GM10248 (cell line): Measurements from ENCODE around the gene PEX6.

Source experiments
- CTCF ChIA-PET: fragments of 300-600 bp; sonication (Branson Sonifier 250); formaldehyde crosslinking; extraction: SDS; loops from one replicate; lab custom pipeline; 2021; ENCODE audit warnings: antibody characterized with exemption; lab: Yijun Ruan, JAX
- POLR2A ChIA-PET: fragments of 350-650 bp; sonication (Branson Sonifier 250); formaldehyde crosslinking; extraction: SDS; loops from one replicate; lab custom pipeline; 2020; ENCODE audit warnings: antibody characterized with exemption; lab: Yijun Ruan, JAX
- DNase-seq: peaks from one replicate; pipeline ENCODE4 v3.0.0; 2012; ENCODE audit errors: extremely low spot score
- TF ChIP-seq, protein P1 (sequence below): IDR thresholded peaks from 2 replicates; pipeline ENCODE4 v1.5.1; 2012; ENCODE audit warnings: mild to moderate bottlenecking, low read depth; ENCODE audit errors: extremely low read depth, missing control alignments, control extremely low read depth

The PEX6 gene

DNA sequence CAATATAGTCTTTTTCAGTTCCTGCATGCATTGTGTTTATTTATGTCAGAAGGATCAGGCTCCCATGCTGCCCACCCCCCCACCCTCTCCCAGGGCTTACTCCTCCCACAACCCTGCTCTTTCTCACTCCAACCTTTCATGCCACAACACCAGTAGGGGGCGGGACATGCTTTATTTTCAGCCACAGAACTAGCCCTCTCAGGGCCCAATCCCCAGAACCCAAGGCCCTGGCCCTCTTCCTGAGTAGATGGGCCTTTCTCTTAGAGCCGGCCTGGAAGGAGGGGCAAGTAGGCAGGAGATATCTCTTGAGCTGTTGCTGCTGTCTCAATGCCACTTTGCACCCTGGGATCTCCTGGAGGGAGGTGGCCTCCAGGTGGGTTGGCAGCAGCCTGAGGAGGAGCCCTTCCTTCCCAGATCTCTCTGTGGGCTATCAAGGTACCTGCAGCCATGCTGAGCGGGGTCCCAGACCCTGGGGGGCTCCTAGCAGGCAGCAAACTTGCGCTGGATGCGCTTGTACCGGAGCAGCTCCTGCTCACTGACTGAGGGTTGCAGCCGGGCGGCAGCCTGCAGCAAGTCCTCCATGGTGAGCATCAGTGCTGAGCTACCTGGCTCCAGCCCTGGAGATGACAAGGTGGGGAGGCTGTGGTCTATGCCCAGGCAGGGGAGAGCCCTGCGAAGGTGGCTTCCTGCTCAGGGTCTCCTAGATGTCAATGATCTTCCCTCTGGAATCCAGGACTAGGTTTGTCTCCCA is 15.0 kb downstream of the PEX6 start:
- ChIA-PET CTCF (interaction anchor here (1.1 to 3.6 kb wide), 4 partner anchors 9 to 211 kb away, joined by 3 to 14 read pairs (median 4); no protein-coding TSS in a partner anchor), POLR2A (interaction anchor here (0.5 kb wide), 1 partner anchor 17 kb away, joined by 3 read pairs; no protein-coding TSS in a partner anchor)
- TF ChIP-seq, protein P1, sequence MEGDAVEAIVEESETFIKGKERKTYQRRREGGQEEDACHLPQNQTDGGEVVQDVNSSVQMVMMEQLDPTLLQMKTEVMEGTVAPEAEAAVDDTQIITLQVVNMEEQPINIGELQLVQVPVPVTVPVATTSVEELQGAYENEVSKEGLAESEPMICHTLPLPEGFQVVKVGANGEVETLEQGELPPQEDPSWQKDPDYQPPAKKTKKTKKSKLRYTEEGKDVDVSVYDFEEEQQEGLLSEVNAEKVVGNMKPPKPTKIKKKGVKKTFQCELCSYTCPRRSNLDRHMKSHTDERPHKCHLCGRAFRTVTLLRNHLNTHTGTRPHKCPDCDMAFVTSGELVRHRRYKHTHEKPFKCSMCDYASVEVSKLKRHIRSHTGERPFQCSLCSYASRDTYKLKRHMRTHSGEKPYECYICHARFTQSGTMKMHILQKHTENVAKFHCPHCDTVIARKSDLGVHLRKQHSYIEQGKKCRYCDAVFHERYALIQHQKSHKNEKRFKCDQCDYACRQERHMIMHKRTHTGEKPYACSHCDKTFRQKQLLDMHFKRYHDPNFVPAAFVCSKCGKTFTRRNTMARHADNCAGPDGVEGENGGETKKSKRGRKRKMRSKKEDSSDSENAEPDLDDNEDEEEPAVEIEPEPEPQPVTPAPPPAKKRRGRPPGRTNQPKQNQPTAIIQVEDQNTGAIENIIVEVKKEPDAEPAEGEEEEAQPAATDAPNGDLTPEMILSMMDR, result peak; percentile 47
- no peak for DNase-seq

DNA sequence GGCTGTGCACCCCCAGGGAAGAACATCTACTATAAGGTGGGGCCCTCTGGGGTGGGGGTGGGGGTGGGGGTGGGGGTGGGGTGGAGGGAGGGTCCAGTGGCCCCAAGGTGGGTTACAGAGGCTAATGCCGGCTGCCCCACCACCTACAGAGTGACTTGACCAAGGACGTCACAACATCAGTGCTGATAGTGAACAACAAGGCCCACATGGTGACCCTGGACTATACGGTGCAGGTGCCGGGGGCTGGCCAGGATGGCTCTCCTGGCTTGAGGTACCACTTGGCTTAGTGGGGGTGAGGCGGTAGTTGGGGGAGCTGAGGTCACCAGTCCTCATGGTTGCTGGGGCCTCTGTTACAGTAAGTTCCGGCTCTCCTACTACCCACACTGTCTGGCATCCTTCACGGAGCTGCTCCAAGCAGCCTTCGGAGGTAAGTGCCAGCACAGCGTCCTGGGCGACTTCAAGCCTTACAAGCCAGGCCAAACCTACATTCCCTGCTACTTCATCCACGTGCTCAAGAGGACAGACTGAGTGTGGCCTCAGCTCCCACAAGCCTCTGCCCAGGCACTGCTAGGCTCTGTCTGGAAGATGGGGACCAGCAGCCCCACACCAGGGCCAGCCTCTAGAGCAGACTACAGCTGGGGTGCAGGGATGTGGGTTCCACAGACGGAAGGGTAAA is 15.7 kb downstream of the PEX6 start:
- CTCF ChIA-PET, result interaction anchor here (1.6 to 3.6 kb wide), 2 partner anchors 10 to 12 kb away, joined by 4 to 14 read pairs; no protein-coding TSS in a partner anchor
- POLR2A ChIA-PET, result no interaction called here
- TF ChIP-seq, protein P1, result no peak
- DNase-seq, result no peak

DNA sequence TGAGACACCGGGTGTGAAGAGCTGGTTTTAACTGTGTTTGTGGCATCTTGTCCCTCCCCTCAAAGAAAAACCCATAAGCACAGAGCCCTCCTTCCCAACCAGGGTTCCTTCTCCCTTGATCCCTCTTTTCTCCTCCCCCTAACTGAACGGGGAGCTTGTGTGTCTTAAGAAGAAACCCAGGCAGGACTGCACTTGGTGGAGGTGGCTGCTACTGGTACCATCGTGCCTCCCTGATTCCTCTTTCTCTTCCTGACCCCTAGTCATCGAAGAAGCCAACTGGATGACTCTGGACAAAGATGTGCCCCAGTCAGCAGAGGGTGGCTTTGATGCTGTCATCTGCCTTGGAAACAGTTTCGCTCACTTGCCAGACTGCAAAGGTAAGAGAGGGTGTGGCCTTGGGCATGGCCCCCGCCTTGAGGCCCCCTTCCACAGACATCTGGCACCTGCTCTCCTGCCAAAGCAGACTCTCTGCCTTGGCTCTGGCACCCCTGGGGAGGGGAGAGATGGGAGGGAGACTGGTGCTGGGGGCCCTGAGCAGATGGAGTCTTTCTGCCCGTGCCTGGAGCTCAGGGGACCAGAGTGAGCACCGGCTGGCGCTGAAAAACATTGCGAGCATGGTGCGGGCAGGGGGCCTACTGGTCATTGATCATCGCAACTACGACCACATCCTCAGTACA is 16.3 kb downstream of the PEX6 start:
- TF ChIP-seq, protein P1, result no peak
- ChIA-PET CTCF (interaction anchor here (1.6 to 3.6 kb wide), 2 partner anchors 10 to 13 kb away, joined by 4 to 14 read pairs; no protein-coding TSS in a partner anchor), POLR2A (no interaction called here)
- no peak for DNase-seq

DNA sequence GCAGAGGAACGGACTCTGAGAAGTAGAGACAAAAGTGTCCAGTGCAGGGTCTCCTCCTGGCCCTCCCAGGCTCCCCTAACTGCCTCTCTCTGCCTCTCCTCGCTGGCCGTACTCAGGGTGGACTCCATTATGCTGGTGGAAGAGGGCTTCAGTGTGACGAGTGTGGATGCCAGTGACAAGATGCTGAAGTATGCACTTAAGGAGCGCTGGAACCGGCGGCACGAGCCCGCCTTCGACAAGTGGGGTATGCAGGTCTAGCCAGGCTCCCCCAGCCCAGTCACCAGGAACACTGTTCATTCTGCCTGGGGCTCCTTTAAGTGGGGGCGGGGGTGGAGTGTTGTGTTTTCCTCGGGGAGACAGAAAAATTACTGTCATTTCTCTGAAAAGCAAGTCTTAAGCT is 16.9 kb downstream of the PEX6 start:
- ChIA-PET POLR2A (no interaction called here), CTCF (interaction anchor here (1.6 to 3.6 kb wide), 2 partner anchors 11 to 13 kb away, joined by 4 to 14 read pairs; no protein-coding TSS in a partner anchor)
- TF ChIP-seq, protein P1, result no peak
- DNase-seq, result no peak

DNA sequence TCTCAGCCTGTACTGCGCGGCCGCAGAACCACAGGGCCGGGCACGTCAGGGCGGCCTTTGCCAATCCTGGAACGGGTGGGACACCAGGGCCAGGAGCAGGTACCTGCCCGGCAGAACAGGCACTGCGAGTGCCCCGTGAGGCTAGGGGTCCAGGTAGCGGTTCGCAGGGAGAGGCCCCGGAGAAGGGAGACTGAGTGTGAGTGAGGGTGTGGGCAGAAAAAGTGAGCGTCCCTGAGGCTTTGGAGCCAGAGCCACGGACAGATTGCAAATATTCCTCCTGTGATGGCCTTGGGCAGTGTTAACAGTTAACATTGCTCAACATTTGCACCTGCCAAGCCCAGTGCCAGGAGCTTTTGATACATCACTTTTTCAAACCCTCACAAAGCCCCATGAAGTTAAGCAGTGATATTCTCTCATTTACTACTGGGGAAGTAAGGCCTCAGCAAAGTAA is 17.9 kb downstream of the PEX6 start:
- POLR2A ChIA-PET, result no interaction called here
- TF ChIP-seq, protein P1, result no peak
- CTCF ChIA-PET, result interaction anchor here (1.1 kb wide), 1 partner anchor 41 kb away, joined by 3 read pairs; no protein-coding TSS in a partner anchor

More for the DNA sequence above, 17.9 kb downstream of the PEX6 start:
- DNase-seq, result no peak
